ENCODE measurements around the gene TEPSIN.

GRCh38 chr17:81206166-81206565 is 32.7 kb downstream of the TEPSIN start:
- TF ChIP-seq EZH2 (IDR thresholded peaks at IDR 0.05; ENCODE audit: borderline replicate concordance, low read depth, low read length, severe bottlenecking): no peak
- no peak for TF ChIP-seq POLR2A (IDR thresholded peaks at IDR 0.05; ENCODE audit: low read depth, low read length)
- TF ChIP-seq, protein P1, sequence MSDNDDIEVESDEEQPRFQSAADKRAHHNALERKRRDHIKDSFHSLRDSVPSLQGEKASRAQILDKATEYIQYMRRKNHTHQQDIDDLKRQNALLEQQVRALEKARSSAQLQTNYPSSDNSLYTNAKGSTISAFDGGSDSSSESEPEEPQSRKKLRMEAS (IDR thresholded peaks at IDR 0.05; ENCODE audit: insufficient read depth, insufficient read length): no peak
- TF ChIP-seq, protein P2, sequence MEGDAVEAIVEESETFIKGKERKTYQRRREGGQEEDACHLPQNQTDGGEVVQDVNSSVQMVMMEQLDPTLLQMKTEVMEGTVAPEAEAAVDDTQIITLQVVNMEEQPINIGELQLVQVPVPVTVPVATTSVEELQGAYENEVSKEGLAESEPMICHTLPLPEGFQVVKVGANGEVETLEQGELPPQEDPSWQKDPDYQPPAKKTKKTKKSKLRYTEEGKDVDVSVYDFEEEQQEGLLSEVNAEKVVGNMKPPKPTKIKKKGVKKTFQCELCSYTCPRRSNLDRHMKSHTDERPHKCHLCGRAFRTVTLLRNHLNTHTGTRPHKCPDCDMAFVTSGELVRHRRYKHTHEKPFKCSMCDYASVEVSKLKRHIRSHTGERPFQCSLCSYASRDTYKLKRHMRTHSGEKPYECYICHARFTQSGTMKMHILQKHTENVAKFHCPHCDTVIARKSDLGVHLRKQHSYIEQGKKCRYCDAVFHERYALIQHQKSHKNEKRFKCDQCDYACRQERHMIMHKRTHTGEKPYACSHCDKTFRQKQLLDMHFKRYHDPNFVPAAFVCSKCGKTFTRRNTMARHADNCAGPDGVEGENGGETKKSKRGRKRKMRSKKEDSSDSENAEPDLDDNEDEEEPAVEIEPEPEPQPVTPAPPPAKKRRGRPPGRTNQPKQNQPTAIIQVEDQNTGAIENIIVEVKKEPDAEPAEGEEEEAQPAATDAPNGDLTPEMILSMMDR (IDR thresholded peaks at IDR 0.05; ENCODE audit: extremely low read depth in 1 of 2, insufficient read depth in 1 of 2, low read depth in 1 of 2, low read length in 2 of 2): no peak
- TF ChIP-seq MYC (IDR thresholded peaks at IDR 0.05; ENCODE audit: low read depth, low read length): no peak
- no peak for TF ChIP-seq FOS (IDR thresholded peaks at IDR 0.05; ENCODE audit: borderline replicate concordance, insufficient read depth, low read length)
- TF ChIP-seq POLR2AphosphoS5 (IDR thresholded peaks at IDR 0.05; ENCODE audit: insufficient read depth, low read depth, low read length): no peak
- TF ChIP-seq GATA2 (IDR thresholded peaks at IDR 0.05; ENCODE audit: insufficient read depth, insufficient read length, low read depth, low read length): no peak

Measured in endothelial cell of umbilical vein (primary cell).